Activated CD4-positive, alpha-beta T cell treated with anti-CD3 and anti-CD28 coated beads, Interleukin-2, amount 50 U/mL, for 24 hours (primary cell): ENCODE measurements around the gene FADS6.
A peak's percentile ranks its signal among the peaks of the same experiment; 100 is the strongest.

ENCODE experiments used
- DNase-seq, 2 donors: peaks; one replicate each; pipeline ENCODE4 v3.0.0-alpha.2; 2020; ENCODE audit warnings: low read depth in 1 of 2, low spot score in 1 of 2

FADS6 gene

GRCh38 chr17:74892974-74893911 lies at the start of gene FADS6:
TSS of gene FADS6 (minus strand) at chr17:74893633. CDS start at chr17:74893595, 38 bp downstream.
- no peak for DNase-seq

- DNase-seq = no peak
Observed at GRCh38 chr17:74941128-74941725, 47.8 kb upstream of the FADS6 start.

GRCh38 chr17:74939534-74939933 lies 46.1 kb upstream of the FADS6 start:
- DNase-seq = no peak

GRCh38 chr17:74938194-74938950 lies 44.9 kb upstream of the FADS6 start:
- no peak for DNase-seq

- DNase-seq = no peak
Observed at GRCh38 chr17:74937064-74938051, 43.9 kb upstream of the FADS6 start.

- DNase-seq = no peak
Observed at GRCh38 chr17:74936470-74936799, 43.0 kb upstream of the FADS6 start.

GRCh38 chr17:74935585-74936469 lies 42.4 kb upstream of the FADS6 start, which contains the start of gene OTOP3:
TSS of gene OTOP3 (plus strand) at chr17:74935898. CDS start at chr17:74935922, 24 bp downstream.
- no peak for DNase-seq

GRCh38 chr17:74935048-74935447 lies 41.6 kb upstream of the FADS6 start:
- no peak for DNase-seq

GRCh38 chr17:74930535-74931036 lies 37.2 kb upstream of the FADS6 start:
- no peak for DNase-seq

- DNase-seq = no peak
Observed at GRCh38 chr17:74928786-74929185, 35.4 kb upstream of the FADS6 start.

- no peak for DNase-seq
Observed at GRCh38 chr17:74925242-74925641, 31.8 kb upstream of the FADS6 start.

GRCh38 chr17:74924250-74924948 lies 31.0 kb upstream of the FADS6 start, which contains the start of gene OTOP2:
TSS of gene OTOP2 (plus strand) at chr17:74924273. CDS start at chr17:74924633, 360 bp downstream.
- DNase-seq = no peak

GRCh38 chr17:74923538-74924249 lies 30.3 kb upstream of the FADS6 start:
- DNase-seq = peak; percentile 58 to 62

- no peak for DNase-seq
Observed at GRCh38 chr17:74922694-74923537, 29.5 kb upstream of the FADS6 start, which contains the start of gene USH1G. TSS of gene USH1G (minus strand) at chr17:74923255. CDS start at chr17:74923073, 182 bp downstream.

GRCh38 chr17:74922172-74922571 lies 28.7 kb upstream of the FADS6 start:
- DNase-seq = no peak

GRCh38 chr17:74921769-74922168 lies 28.3 kb upstream of the FADS6 start:
- no peak for DNase-seq
